HFFc6 (cell line): ENCODE measurements around the gene FAM13A. TPM values are rescaled to one million over a fixed set of nuclear protein-coding genes. Genes with fewer than 3 reads are reported as not detected.

ENCODE experiments used
- DNase-seq: peaks from one replicate; pipeline ENCODE4 v3.0.0-alpha.2; 2018
- H3K27ac Mint-ChIP-seq: 2 replicates; pipeline ENCODE4 v1.8.0; 2020; ENCODE audit warnings: mild to moderate bottlenecking, mixed read lengths
- H3K27me3 Mint-ChIP-seq: 2 replicates; pipeline ENCODE4 v1.8.0; 2021; ENCODE audit warnings: mild to moderate bottlenecking, moderate library complexity, mixed read lengths; ENCODE audit not compliant: insufficient read depth
- H3K36me3 Mint-ChIP-seq: 2 replicates; pipeline ENCODE4 v1.8.0; 2021; ENCODE audit warnings: low read depth, mixed read lengths
- H3K4me1 Mint-ChIP-seq: 2 replicates; pipeline ENCODE4 v1.8.0; 2020; ENCODE audit warnings: low read depth, mixed read lengths
- H3K4me3 Mint-ChIP-seq: 2 replicates; pipeline ENCODE4 v1.8.0; 2020; ENCODE audit warnings: mild to moderate bottlenecking, moderate library complexity, mixed read lengths
- H3K9me3 Mint-ChIP-seq: 2 replicates; pipeline ENCODE4 v1.8.0; 2020; ENCODE audit warnings: mild to moderate bottlenecking, mixed read lengths
- total RNA-seq, 6 experiments: library from RNA; stranded (reverse); fragmentation: NEBNext Ultra II Directional; extraction: Animal tissue kit (Norgen Biotek cat#: 25700); gene quantifications; 2 replicates in 1 of 6; 3 replicates in 5 of 6; pipeline ENCODE4 v1.2.3, GENCODE V29; 2021
- TF ChIP-seq, protein P1 (sequence below): fragments of 200-600 bp; sonication (generic); IDR thresholded peaks from 2 replicates; pipeline ENCODE4 v1.5.0; 2021; ENCODE audit warnings: antibody characterized with exemption, mild to moderate bottlenecking

The FAM13A gene
- total RNA-seq, 6 experiments from 2014 or later: 8.0 to 11.2 (median 9.7) TPM

DNA sequence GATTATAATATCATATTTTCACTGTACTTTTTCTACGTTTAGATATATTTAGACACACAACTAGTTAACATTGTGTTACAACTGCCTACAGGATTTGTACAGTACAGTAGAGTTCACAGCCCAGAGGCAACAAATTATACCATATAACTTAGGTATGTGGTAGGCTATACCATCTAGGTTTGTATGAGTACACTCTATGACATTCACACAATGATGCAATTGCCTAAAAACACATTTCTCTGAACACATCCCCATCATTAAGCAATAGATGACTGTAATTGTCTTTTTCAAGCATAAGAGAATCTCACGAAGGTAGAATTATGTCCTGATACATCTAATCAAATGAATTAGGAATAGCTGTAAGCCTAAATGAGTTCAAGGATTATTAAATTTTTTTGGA is 42.0 kb upstream of the FAM13A start:
- no peak overlapping the region for H3K27ac Mint-ChIP-seq
- no peak overlapping the region for H3K4me3 Mint-ChIP-seq
- no peak for DNase-seq
- H3K9me3 Mint-ChIP-seq: no peaks in the 10 kb centered on the region
- H3K27me3 Mint-ChIP-seq: peaks cover 11% of the 10 kb centered on the region
- TF ChIP-seq, protein P1, sequence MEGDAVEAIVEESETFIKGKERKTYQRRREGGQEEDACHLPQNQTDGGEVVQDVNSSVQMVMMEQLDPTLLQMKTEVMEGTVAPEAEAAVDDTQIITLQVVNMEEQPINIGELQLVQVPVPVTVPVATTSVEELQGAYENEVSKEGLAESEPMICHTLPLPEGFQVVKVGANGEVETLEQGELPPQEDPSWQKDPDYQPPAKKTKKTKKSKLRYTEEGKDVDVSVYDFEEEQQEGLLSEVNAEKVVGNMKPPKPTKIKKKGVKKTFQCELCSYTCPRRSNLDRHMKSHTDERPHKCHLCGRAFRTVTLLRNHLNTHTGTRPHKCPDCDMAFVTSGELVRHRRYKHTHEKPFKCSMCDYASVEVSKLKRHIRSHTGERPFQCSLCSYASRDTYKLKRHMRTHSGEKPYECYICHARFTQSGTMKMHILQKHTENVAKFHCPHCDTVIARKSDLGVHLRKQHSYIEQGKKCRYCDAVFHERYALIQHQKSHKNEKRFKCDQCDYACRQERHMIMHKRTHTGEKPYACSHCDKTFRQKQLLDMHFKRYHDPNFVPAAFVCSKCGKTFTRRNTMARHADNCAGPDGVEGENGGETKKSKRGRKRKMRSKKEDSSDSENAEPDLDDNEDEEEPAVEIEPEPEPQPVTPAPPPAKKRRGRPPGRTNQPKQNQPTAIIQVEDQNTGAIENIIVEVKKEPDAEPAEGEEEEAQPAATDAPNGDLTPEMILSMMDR: no peak
- H3K36me3 Mint-ChIP-seq: no peaks in the 10 kb centered on the region
- H3K4me1 Mint-ChIP-seq: no peaks in the 10 kb centered on the region

DNA sequence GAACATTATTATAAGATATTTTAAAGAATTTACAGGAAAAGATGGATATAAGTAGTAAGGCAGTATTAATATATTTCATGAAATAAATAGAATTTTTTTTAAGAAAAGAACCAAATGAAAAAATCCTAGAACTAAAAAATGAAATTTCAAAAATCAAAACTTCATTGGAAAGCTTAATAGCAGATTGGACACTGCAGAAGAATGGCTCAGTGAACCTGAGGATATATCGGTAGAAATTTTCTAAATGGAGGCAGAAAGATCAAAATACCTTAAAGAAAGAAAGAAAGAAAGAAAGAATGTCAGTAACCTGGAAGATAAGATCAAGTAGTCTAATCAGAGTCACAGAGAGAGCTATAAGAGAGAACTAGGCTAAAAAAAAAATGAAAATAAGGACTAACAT is 21.3 kb upstream of the FAM13A start:
- DNase-seq: no peak
- TF ChIP-seq, protein P1: no peak
- no peaks in the 10 kb centered on the region for H3K36me3 Mint-ChIP-seq
- H3K27ac Mint-ChIP-seq: no peak overlapping the region
- no peak overlapping the region for H3K4me3 Mint-ChIP-seq
- H3K27me3 Mint-ChIP-seq: peaks cover 14% of the 10 kb centered on the region
- peaks cover 8% of the 10 kb centered on the region; the same call in 1 of the 2 replicates for H3K9me3 Mint-ChIP-seq
- no peaks in the 10 kb centered on the region for H3K4me1 Mint-ChIP-seq

DNA sequence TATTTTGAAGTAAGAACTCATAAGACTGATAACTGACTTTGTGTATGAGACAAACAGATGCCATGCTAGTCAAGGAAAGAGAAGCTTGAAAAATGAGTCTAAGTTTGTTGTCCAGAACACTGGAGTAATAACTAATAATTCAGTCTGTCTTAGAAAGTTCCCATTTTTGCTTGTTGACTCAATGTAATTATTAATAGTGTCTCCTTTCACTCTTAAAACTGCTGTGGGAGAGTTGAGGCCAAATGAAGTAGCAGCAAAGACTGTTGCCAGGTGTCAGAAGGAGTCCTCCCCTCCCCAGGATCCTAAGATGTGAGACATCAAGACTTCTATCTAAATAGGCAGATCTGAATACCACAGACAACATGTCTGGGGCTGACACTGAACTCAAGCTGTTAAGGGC is 20.8 kb upstream of the FAM13A start:
- H3K27ac Mint-ChIP-seq: no peak overlapping the region
- no peak for DNase-seq
- no peaks in the 10 kb centered on the region for H3K4me1 Mint-ChIP-seq
- TF ChIP-seq, protein P1: no peak
- no peaks in the 10 kb centered on the region for H3K36me3 Mint-ChIP-seq
- peaks cover 8% of the 10 kb centered on the region; the same call in 1 of the 2 replicates for H3K9me3 Mint-ChIP-seq
- H3K4me3 Mint-ChIP-seq: no peak overlapping the region
- peaks cover 14% of the 10 kb centered on the region for H3K27me3 Mint-ChIP-seq

DNA sequence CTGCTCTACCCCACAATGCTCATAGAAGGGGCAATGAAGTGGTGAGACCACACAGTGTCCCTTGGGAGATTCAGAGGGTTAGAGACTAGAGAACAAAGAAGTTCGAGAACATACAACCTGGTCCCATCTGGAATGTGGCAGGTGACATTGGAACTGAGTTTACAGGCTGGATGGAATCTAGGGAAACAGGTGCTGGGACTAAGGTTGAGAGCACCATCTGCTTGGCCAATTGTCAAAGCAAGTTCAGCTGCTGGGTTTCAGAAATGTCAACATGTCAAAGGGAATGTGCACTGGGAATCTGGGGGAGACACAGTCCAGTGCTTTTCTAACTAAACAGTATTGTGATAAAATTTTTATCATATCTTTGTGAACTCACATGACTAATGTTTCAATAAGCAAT is 15.9 kb upstream of the FAM13A start:
- H3K27me3 Mint-ChIP-seq: peaks cover 14% of the 10 kb centered on the region
- H3K9me3 Mint-ChIP-seq: peaks cover 8% of the 10 kb centered on the region; the same call in 1 of the 2 replicates
- H3K36me3 Mint-ChIP-seq: no peaks in the 10 kb centered on the region
- H3K4me1 Mint-ChIP-seq: no peaks in the 10 kb centered on the region
- no peak overlapping the region for H3K4me3 Mint-ChIP-seq
- no peak for DNase-seq
- H3K27ac Mint-ChIP-seq: no peak overlapping the region
- TF ChIP-seq, protein P1: no peak

DNA sequence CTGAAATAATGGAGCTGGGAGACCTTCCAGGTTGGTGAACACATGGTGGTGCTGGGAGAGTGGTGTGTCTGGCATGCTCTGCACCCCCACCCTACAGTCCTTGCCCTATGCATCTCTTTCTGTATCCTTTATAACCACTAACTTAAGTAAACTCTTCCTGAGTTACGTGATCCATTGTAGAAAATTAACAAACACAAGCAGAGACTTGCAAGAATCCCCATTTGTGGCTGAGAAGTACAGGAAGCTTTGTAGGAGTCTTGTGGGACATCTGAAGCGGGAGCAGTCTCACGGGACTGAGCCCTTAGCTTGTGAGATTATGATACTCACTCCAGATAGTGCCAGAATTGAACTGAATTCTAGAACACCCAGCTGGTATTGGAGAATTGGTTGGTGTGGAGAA is 14.3 kb upstream of the FAM13A start:
- Mint-ChIP-seq H3K4me1 (peaks cover 7% of the 10 kb centered on the region), H3K4me3 (no peak overlapping the region), H3K36me3 (no peaks in the 10 kb centered on the region), H3K27me3 (peaks cover 4% of the 10 kb centered on the region), H3K27ac (no peak overlapping the region), H3K9me3 (no peaks in the 10 kb centered on the region)
- no peak for DNase-seq
- TF ChIP-seq, protein P1: no peak

DNA sequence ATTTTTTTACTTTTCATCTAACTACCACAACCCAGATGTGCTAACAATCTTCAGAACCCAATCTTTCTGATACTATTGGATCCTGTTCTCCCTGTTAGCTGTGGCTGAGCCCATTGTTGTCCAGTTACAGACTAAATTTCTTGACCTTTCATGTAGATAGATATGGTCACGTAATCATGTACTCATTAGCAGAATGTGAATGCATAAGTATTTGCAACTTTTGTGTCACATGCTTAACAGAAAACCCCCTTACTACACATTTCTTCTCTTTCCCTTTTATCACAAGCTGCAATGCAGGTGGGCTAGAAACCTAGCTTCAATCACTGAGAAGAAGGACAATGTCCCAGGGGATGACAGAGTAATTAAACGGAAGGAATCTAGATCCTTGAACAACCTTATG is 13.1 kb upstream of the FAM13A start:
- H3K9me3 Mint-ChIP-seq: no peaks in the 10 kb centered on the region
- no peak overlapping the region for H3K27ac Mint-ChIP-seq
- peaks cover 10% of the 10 kb centered on the region for H3K4me1 Mint-ChIP-seq
- no peak for DNase-seq
- H3K27me3 Mint-ChIP-seq: peaks cover 4% of the 10 kb centered on the region
- no peaks in the 10 kb centered on the region for H3K36me3 Mint-ChIP-seq
- no peak overlapping the region for H3K4me3 Mint-ChIP-seq
- TF ChIP-seq, protein P1: no peak
